Stimulated activated CD4-positive, alpha-beta T cell treated with anti-CD3 and anti-CD28 coated beads, Interleukin-1b, Interleukin-23, amount 100 ng/mL, for 48 hours (primary cell): ENCODE measurements around the gene DNAJA3.

Source experiments
- DNase-seq: peaks from one replicate; pipeline ENCODE4 v3.0.0-alpha.2; 2020

The DNAJA3 gene

GRCh38 chr16:4481526-4481925 lies 55.9 kb downstream of the DNAJA3 start:
- no peak for DNase-seq

GRCh38 chr16:4481963-4482362 lies 56.3 kb downstream of the DNAJA3 start:
- DNase-seq: no peak

- DNase-seq: no peak
Measured at GRCh38 chr16:4486126-4486893, 60.6 kb downstream of the DNAJA3 start.

- DNase-seq: no peak
Measured at GRCh38 chr16:4487955-4488498, 62.4 kb downstream of the DNAJA3 start.

- DNase-seq: no peak
Measured at GRCh38 chr16:4488499-4488967, 62.9 kb downstream of the DNAJA3 start.

GRCh38 chr16:4489030-4489429 lies 63.4 kb downstream of the DNAJA3 start:
- no peak for DNase-seq

GRCh38 chr16:4491898-4492297 lies 66.2 kb downstream of the DNAJA3 start:
- no peak for DNase-seq

- no peak for DNase-seq
Measured at GRCh38 chr16:4494746-4495490, 69.2 kb downstream of the DNAJA3 start.

- no peak for DNase-seq
Measured at GRCh38 chr16:4495766-4496165, 70.1 kb downstream of the DNAJA3 start.

GRCh38 chr16:4496305-4496704 lies 70.6 kb downstream of the DNAJA3 start:
- DNase-seq: no peak

GRCh38 chr16:4498546-4499195 lies 73.0 kb downstream of the DNAJA3 start:
- DNase-seq: no peak

- no peak for DNase-seq
Measured at GRCh38 chr16:4499196-4499555, 73.5 kb downstream of the DNAJA3 start.

- DNase-seq: peak; percentile 34
Measured at GRCh38 chr16:4500272-4500671, 74.6 kb downstream of the DNAJA3 start.

- no peak for DNase-seq
Measured at GRCh38 chr16:4501071-4501478, 75.4 kb downstream of the DNAJA3 start.

- peak; percentile 73 for DNase-seq
Measured at GRCh38 chr16:4505356-4506147, 79.9 kb downstream of the DNAJA3 start.
